GM18907 (cell line): ENCODE measurements around the gene IQCE.

ENCODE experiments used
- ATAC-seq: cut with Tn5 transposase; IDR thresholded peaks from one replicate; pipeline ENCODE4 v1.9.1; 2021; ENCODE audit warnings: mild to moderate bottlenecking, moderate library complexity; ENCODE audit not compliant: unreplicated experiment

IQCE gene

GRCh38 chr7:2660359-2661095, 101.7 kb downstream of the IQCE start:
- no peak for ATAC-seq

- no peak for ATAC-seq
These were observed 102.3 kb downstream of the IQCE start for GRCh38 chr7:2661096-2661449.

GRCh38 chr7:2661602-2662272, 103.0 kb downstream of the IQCE start:
- no peak for ATAC-seq

GRCh38 chr7:2662273-2663120, 103.7 kb downstream of the IQCE start:
- no peak for ATAC-seq

- no peak for ATAC-seq
These were observed 104.5 kb downstream of the IQCE start for GRCh38 chr7:2663121-2663886.

GRCh38 chr7:2663960-2664359, 105.2 kb downstream of the IQCE start:
- no peak for ATAC-seq
